Breast epithelium (tissue), 3 donors: ENCODE results near the gene CLDN34.

ENCODE experiments used
- POLR2A ChIP-seq: fragments of 450-650 bp; IDR thresholded peaks from one replicate; pipeline ENCODE4 v1.6.1; 2016; ENCODE audit warnings: antibody characterized with exemption, mild to moderate bottlenecking, moderate library complexity
- POLR2AphosphoS5 ChIP-seq, 3 donors: sonication (generic); formaldehyde crosslinking; IDR thresholded peaks; one replicate each; pipeline ENCODE4 v1.6.1; 2017; ENCODE audit warnings: antibody characterized with exemption in 3 of 3
- TF ChIP-seq, protein P1 (sequence below), 3 donors: fragments of 450-650 bp; IDR thresholded peaks; one replicate each; pipeline ENCODE4 v1.5.1; 2016 to 2017; ENCODE audit warnings: antibody characterized with exemption in 3 of 3, mild to moderate bottlenecking in 3 of 3, moderate library complexity in 3 of 3

GRCh38 chrX:10006086-10006485 is 38.9 kb downstream of the CLDN34 start:
- TF ChIP-seq, protein P1, sequence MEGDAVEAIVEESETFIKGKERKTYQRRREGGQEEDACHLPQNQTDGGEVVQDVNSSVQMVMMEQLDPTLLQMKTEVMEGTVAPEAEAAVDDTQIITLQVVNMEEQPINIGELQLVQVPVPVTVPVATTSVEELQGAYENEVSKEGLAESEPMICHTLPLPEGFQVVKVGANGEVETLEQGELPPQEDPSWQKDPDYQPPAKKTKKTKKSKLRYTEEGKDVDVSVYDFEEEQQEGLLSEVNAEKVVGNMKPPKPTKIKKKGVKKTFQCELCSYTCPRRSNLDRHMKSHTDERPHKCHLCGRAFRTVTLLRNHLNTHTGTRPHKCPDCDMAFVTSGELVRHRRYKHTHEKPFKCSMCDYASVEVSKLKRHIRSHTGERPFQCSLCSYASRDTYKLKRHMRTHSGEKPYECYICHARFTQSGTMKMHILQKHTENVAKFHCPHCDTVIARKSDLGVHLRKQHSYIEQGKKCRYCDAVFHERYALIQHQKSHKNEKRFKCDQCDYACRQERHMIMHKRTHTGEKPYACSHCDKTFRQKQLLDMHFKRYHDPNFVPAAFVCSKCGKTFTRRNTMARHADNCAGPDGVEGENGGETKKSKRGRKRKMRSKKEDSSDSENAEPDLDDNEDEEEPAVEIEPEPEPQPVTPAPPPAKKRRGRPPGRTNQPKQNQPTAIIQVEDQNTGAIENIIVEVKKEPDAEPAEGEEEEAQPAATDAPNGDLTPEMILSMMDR (IDR thresholded peaks at IDR 0.05): no peak
- TF ChIP-seq POLR2A: no peak
- no peak for TF ChIP-seq POLR2AphosphoS5 (IDR thresholded peaks at IDR 0.05)
